ENCODE results near the gene TRPC6. TPM values are rescaled to one million over a fixed set of nuclear protein-coding genes. Genes with fewer than 3 reads are reported as not detected.

The TRPC6 gene
- total RNA-seq, 5 donors from 2014 or later (not counting 1 experiment from before 2014, with no cell fraction given), result not detected

GRCh38 chr11:101552888-101553287, 30.9 kb downstream of the TRPC6 start:
- CTCF ChIA-PET, result interaction anchor here in 1 of 2 donors (0.6 kb wide), 1 partner anchor 322 kb away, joined by 4 read pairs; no protein-coding TSS in a partner anchor
- H3K27ac ChIP-seq (ENCODE audit: low read length), result no peak overlapping the region
- no peaks in the 10 kb centered on the region for H3K36me3 ChIP-seq (ENCODE audit: control insufficient read depth in 2 of 2, extremely low read depth in 1 of 2, insufficient read depth in 1 of 2, low read length in 1 of 2)

GRCh38 chr11:101528541-101528940, 55.3 kb downstream of the TRPC6 start:
- ChIA-PET POLR2A (no interaction called here), CTCF (no interaction called here)
- H3K9me3 ChIP-seq, result no peaks in the 10 kb centered on the region
- H3K4me1 ChIP-seq (ENCODE audit: control insufficient read depth in 1 of 2, extremely low read depth in 1 of 2, insufficient read depth in 2 of 2, low read length in 2 of 2), result no peaks in the 10 kb centered on the region
- Mint-ChIP-seq H3K36me3 (no peaks in the 10 kb centered on the region), H3K4me3 (no peak overlapping the region), H3K4me1 (no peaks in the 10 kb centered on the region), H3K27me3 (no peaks in the 10 kb centered on the region), H3K9me3 (peaks cover 0 to 16% (median 13%) of the 10 kb centered on the region in 3 donors), H3K27ac (no peak overlapping the region)
- H3K27me3 ChIP-seq (replicated peaks in 1 of 2; ENCODE audit: control insufficient read depth in 2 of 2, extremely low read depth in 1 of 2, insufficient read depth in 2 of 2, low read length in 1 of 2), result peaks cover 0 to 4% of the 10 kb centered on the region in 2 experiments
- no CpG with 5 or more reads among the region's 2 CpGs for WGBS (ENCODE audit: insufficient coverage)
- no peak for DNase-seq
- no peaks in the 10 kb centered on the region for H3K36me3 ChIP-seq (ENCODE audit: control insufficient read depth in 2 of 2, extremely low read depth in 1 of 2, insufficient read depth in 1 of 2, low read length in 1 of 2)
- H3K27ac ChIP-seq (ENCODE audit: low read length), result no peak overlapping the region
- ATAC-seq (replicated peaks in 1 of 4), result no peak
- no peak overlapping the region for H3K4me3 ChIP-seq (ENCODE audit: control insufficient read depth in 1 of 2, extremely low read depth in 1 of 2, low read length in 1 of 2)

More at GRCh38 chr11:101552888-101553287, 30.9 kb downstream of the TRPC6 start:
- no peaks in the 10 kb centered on the region for H3K9me3 ChIP-seq
- WGBS (ENCODE audit: insufficient coverage), result no CpG with 5 or more reads among the region's 2 CpGs
- H3K36me3 Mint-ChIP-seq, result no peaks in the 10 kb centered on the region
- no peaks in the 10 kb centered on the region for H3K27me3 ChIP-seq (replicated peaks in 1 of 2; ENCODE audit: control insufficient read depth in 2 of 2, extremely low read depth in 1 of 2, insufficient read depth in 2 of 2, low read length in 1 of 2)
- H3K27me3 Mint-ChIP-seq, result no peaks in the 10 kb centered on the region
- no peaks in the 10 kb centered on the region for H3K4me1 ChIP-seq (ENCODE audit: control insufficient read depth in 1 of 2, extremely low read depth in 1 of 2, insufficient read depth in 2 of 2, low read length in 2 of 2)
- POLR2A ChIA-PET, result no interaction called here
- DNase-seq (no peak), ATAC-seq (replicated peaks in 1 of 4) (no peak)
- H3K4me1 Mint-ChIP-seq, result no peaks in the 10 kb centered on the region
- no peak overlapping the region for H3K4me3 ChIP-seq (ENCODE audit: control insufficient read depth in 1 of 2, extremely low read depth in 1 of 2, low read length in 1 of 2)
- H3K27ac Mint-ChIP-seq, result no peak overlapping the region
- H3K4me3 Mint-ChIP-seq, result no peak overlapping the region
- H3K9me3 Mint-ChIP-seq, result no peaks in the 10 kb centered on the region

GRCh38 chr11:101523634-101524260, 60.1 kb downstream of the TRPC6 start:
- Mint-ChIP-seq H3K9me3 (peaks cover 16 to 23% (median 20%) of the 10 kb centered on the region in 3 donors), H3K4me3 (no peak overlapping the region), H3K27me3 (no peaks in the 10 kb centered on the region), H3K36me3 (no peaks in the 10 kb centered on the region), H3K27ac (no peak overlapping the region), H3K4me1 (no peaks in the 10 kb centered on the region)
- ATAC-seq (replicated peaks in 1 of 4), result no peak
- DNase-seq, result no peak
- Histone ChIP-seq H3K27ac (ENCODE audit: low read length) (no peak overlapping the region), H3K36me3 (ENCODE audit: control insufficient read depth in 2 of 2, extremely low read depth in 1 of 2, insufficient read depth in 1 of 2, low read length in 1 of 2) (no peaks in the 10 kb centered on the region), H3K9me3 (no peaks in the 10 kb centered on the region), H3K4me1 (ENCODE audit: control insufficient read depth in 1 of 2, extremely low read depth in 1 of 2, insufficient read depth in 2 of 2, low read length in 2 of 2) (no peaks in the 10 kb centered on the region), H3K27me3 (replicated peaks in 1 of 2; ENCODE audit: control insufficient read depth in 2 of 2, extremely low read depth in 1 of 2, insufficient read depth in 2 of 2, low read length in 1 of 2) (no peaks in the 10 kb centered on the region), H3K4me3 (ENCODE audit: control insufficient read depth in 1 of 2, extremely low read depth in 1 of 2, low read length in 1 of 2) (no peak overlapping the region)
- CTCF ChIA-PET, result no interaction called here
- 57% methylated on average over 1 of the region's 1 CpG for WGBS (ENCODE audit: insufficient coverage)
- POLR2A ChIA-PET, result no interaction called here

- no peaks in the 10 kb centered on the region for H3K36me3 Mint-ChIP-seq
- DNase-seq, result no peak
- no peaks in the 10 kb centered on the region for H3K9me3 ChIP-seq
- peaks cover 19 to 27% (median 24%) of the 10 kb centered on the region in 3 donors for H3K9me3 Mint-ChIP-seq
- no peak overlapping the region for H3K27ac ChIP-seq (ENCODE audit: low read length)
- no peaks in the 10 kb centered on the region for H3K27me3 Mint-ChIP-seq
- H3K4me3 ChIP-seq (ENCODE audit: control insufficient read depth in 1 of 2, extremely low read depth in 1 of 2, low read length in 1 of 2), result no peak overlapping the region
- no peaks in the 10 kb centered on the region for H3K4me1 ChIP-seq (ENCODE audit: control insufficient read depth in 1 of 2, extremely low read depth in 1 of 2, insufficient read depth in 2 of 2, low read length in 2 of 2)
- no peaks in the 10 kb centered on the region for H3K36me3 ChIP-seq (ENCODE audit: control insufficient read depth in 2 of 2, extremely low read depth in 1 of 2, insufficient read depth in 1 of 2, low read length in 1 of 2)
- H3K27ac Mint-ChIP-seq, result no peak overlapping the region
- no peak for ATAC-seq (replicated peaks in 1 of 4)
- ChIA-PET POLR2A (no interaction called here), CTCF (no interaction called here)
- no peak overlapping the region for H3K4me3 Mint-ChIP-seq
- no peaks in the 10 kb centered on the region for H3K27me3 ChIP-seq (replicated peaks in 1 of 2; ENCODE audit: control insufficient read depth in 2 of 2, extremely low read depth in 1 of 2, insufficient read depth in 2 of 2, low read length in 1 of 2)
- H3K4me1 Mint-ChIP-seq, result no peaks in the 10 kb centered on the region
These were observed 60.6 kb downstream of the TRPC6 start for GRCh38 chr11:101523193-101523592.

GRCh38 chr11:101521821-101522220, 62.0 kb downstream of the TRPC6 start:
- H3K9me3 ChIP-seq, result no peaks in the 10 kb centered on the region
- Mint-ChIP-seq H3K36me3 (no peaks in the 10 kb centered on the region), H3K4me3 (no peak overlapping the region), H3K4me1 (no peaks in the 10 kb centered on the region), H3K27me3 (no peaks in the 10 kb centered on the region), H3K27ac (no peak overlapping the region), H3K9me3 (peaks cover 19 to 27% (median 24%) of the 10 kb centered on the region in 3 donors)
- DNase-seq (no peak), ATAC-seq (replicated peaks in 1 of 4) (no peak)
- H3K4me3 ChIP-seq (ENCODE audit: control insufficient read depth in 1 of 2, extremely low read depth in 1 of 2, low read length in 1 of 2), result no peak overlapping the region
- no peaks in the 10 kb centered on the region for H3K4me1 ChIP-seq (ENCODE audit: control insufficient read depth in 1 of 2, extremely low read depth in 1 of 2, insufficient read depth in 2 of 2, low read length in 2 of 2)
- H3K27ac ChIP-seq (ENCODE audit: low read length), result no peak overlapping the region
- POLR2A ChIA-PET, result no interaction called here
- 33% methylated on average over 1 of the region's 2 CpGs for WGBS (ENCODE audit: insufficient coverage)
- H3K27me3 ChIP-seq (replicated peaks in 1 of 2; ENCODE audit: control insufficient read depth in 2 of 2, extremely low read depth in 1 of 2, insufficient read depth in 2 of 2, low read length in 1 of 2), result no peaks in the 10 kb centered on the region
- CTCF ChIA-PET, result no interaction called here
- no peaks in the 10 kb centered on the region for H3K36me3 ChIP-seq (ENCODE audit: control insufficient read depth in 2 of 2, extremely low read depth in 1 of 2, insufficient read depth in 1 of 2, low read length in 1 of 2)

- ChIA-PET POLR2A (interaction anchor here in 1 of 2 donors (0.6 kb wide), 1 partner anchor 66 kb away, joined by 7 read pairs; no protein-coding TSS in a partner anchor), CTCF (interaction anchor here in 1 of 2 donors (0.7 kb wide), 1 partner anchor 15 kb away, joined by 3 read pairs; no protein-coding TSS in a partner anchor)
- DNase-seq, result no peak
- Mint-ChIP-seq H3K4me3 (no peak overlapping the region), H3K27me3 (no peaks in the 10 kb centered on the region), H3K36me3 (no peaks in the 10 kb centered on the region), H3K27ac (no peak overlapping the region), H3K9me3 (peaks cover 13 to 31% (median 21%) of the 10 kb centered on the region in 3 donors), H3K4me1 (no peaks in the 10 kb centered on the region)
- no peak overlapping the region for H3K4me3 ChIP-seq (ENCODE audit: control insufficient read depth in 1 of 2, extremely low read depth in 1 of 2, low read length in 1 of 2)
- WGBS (ENCODE audit: insufficient coverage), result 7% methylated on average over 2 of the region's 3 CpGs
- no peaks in the 10 kb centered on the region for H3K27me3 ChIP-seq (replicated peaks in 1 of 2; ENCODE audit: control insufficient read depth in 2 of 2, extremely low read depth in 1 of 2, insufficient read depth in 2 of 2, low read length in 1 of 2)
- no peaks in the 10 kb centered on the region for H3K4me1 ChIP-seq (ENCODE audit: control insufficient read depth in 1 of 2, extremely low read depth in 1 of 2, insufficient read depth in 2 of 2, low read length in 2 of 2)
- ATAC-seq (replicated peaks in 1 of 4), result no peak
- no peaks in the 10 kb centered on the region for H3K36me3 ChIP-seq (ENCODE audit: control insufficient read depth in 2 of 2, extremely low read depth in 1 of 2, insufficient read depth in 1 of 2, low read length in 1 of 2)
- H3K27ac ChIP-seq (ENCODE audit: low read length), result no peak overlapping the region
- H3K9me3 ChIP-seq, result no peaks in the 10 kb centered on the region
These were observed 67.3 kb downstream of the TRPC6 start for GRCh38 chr11:101516546-101516945.
